RPMI8226 (cell line): Measurements from ENCODE around the gene KRTAP10-1.
"Not testable (repeated sequence)": the region's sequence is repeated elsewhere in the genome, so short reads cannot be mapped to it uniquely, and the experiment has no call there.

Experiments used
- DNase-seq: peaks from one replicate; pipeline ENCODE4 v3.0.0-alpha.2; 2015

Gene KRTAP10-1, protein sequence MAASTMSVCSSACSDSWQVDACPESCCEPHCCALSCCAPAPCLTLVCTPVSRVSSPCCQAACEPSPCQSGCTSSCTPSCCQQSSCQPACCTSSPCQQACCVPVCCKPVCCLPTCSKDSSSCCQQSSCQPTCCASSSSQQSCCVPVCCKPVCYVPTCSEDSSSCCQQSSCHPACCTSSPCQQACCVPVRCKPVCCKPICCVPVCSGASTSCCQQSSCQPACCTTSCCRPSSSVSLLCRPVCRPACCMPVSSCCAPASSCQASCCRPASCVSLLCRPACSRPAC

DNA sequence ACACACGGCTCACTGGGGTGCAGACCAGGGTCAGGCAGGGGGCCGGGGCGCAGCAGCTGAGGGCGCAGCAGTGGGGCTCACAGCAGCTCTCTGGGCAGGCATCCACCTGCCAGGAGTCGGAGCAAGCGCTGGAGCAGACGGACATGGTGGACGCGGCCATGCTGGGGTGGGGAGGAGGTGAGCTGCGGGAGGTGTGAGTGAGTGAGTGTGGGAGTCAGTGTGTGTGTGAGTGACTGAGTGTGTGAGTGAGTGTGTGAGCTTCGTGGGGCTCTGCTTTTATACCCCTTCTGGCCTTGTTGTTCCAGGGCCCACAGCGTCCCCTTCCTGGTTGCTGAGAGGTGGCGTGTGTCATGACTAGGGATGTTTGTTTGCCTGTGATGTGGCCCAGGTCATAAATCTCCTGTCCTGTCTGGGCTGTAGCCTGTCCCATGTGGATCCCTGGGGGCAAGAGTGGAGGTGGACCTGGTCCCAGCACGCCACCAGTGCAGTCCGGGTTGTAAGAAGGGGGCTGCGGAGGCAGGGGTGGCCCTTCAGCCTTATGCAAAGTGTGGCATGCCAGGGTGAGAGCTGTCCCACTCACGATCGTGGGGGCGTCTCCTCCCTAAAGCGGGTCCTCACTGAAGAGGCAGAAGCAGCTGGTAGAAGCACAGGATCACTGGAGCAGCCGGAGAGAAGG lies at the start of gene KRTAP10-1:
Gene KRTAP10-1 (minus strand): TSS at position 205 of the 676 bp plus-strand sequence. CDS start 45 bp downstream, at position 160.
- no peak for DNase-seq

DNA sequence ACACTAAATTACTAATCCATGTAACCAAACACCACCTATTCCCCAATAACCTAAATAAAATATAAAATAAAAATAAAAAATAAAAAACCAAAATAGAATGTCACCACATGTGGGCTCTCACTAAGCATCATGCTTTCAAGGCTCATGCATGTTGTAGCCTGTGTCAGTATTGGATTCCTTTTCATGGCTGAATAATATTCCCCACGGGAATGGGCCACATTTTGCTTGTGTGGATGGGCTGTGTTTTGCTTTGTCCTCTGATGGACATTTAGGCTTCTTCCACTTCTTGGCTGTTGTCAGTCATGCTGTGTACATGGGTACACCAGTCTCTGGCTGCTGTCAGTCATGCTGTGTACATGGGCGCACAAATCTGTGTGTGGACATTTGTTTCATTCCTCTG lies 49.1 kb upstream of the KRTAP10-1 start:
- DNase-seq = no peak

DNA sequence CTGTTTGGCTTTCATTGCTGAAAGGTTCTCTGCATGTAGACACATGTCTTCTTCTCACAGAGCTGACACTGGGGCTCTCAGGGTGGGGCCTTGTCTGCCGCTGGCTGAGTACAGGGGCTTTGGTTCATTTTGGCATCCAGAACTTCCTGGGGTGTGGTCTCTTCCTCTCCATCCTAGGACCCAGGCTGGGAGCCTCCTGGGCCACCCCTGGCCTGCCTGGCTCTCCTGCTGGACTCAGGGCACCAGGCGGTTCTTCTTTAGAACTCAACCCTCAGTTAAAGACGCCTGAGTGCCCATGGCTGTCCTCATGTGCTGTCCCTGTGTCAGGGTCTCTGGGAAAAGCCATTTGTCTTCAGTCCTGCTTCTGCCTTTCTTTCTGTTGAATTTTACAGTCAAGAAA lies 45.9 kb upstream of the KRTAP10-1 start:
- DNase-seq = no peak

DNA sequence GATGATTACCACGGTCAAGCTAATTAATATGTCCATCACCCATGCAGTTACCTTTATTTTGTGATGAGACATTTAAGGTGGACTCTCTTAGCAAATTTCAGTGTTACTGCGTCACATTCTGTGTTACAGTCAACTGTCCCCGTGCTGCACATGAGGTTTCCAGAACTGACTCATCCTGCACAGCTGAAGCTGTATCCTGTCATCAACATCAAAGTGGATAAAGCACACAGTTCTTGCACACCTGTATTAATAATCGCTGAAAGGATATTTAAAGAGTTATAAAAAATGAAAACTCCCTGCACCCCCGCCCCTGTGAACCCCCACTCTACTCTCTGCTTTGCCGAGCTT lies 43.8 kb upstream of the KRTAP10-1 start:
- no peak for DNase-seq

DNA sequence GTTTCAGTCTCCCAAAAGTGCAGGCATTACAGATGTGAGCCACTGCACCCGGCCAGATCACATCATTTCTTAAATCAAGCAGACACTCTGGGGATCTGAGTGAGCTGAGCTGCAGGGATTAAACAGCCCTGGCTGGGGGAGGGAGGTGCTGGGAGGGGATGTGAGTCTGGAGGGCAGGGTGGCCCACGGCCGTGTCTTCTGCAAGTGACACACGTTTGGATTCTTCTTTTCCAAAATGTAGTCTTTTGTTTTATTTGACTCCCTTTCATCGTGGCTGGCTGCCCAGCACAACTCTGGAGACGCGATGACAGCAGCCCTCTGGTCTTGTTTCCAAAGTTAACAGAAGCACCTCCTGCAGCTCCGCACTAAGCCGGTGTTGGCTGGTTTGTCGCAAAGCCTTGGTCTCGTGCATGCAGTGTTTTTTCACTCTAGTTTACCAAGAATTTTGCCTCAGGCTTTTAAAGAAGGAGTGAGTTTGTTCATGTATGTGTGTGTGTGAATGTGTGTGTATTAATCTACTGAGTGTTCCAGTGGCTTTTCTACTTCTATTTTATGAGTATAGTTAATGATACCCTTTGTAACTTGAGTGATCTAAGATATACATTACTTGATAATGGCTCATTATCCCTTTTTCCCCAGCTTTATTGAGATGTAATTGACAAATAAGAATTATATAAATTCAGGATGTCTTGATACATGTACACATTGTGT lies 43.2 kb upstream of the KRTAP10-1 start:
- DNase-seq = no peak

DNA sequence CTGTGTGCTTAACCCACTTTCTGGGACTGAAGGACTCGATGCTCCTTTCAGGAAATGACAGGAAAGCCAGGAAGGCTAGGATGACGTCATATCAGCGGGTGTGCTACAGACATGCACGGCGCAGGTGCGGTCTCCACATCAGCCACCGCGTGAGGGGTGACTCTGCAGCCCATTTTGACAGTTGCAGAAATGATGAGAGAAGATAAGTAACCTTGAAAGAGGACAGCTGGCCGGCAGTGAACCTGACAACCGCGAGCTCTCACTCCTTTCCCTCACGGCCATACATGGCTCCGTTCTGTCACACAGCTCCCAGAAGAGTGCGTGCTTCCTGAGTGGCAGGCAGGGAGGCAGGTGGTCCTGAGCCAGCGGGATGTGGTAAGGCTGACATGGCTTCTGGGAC lies 42.1 kb upstream of the KRTAP10-1 start:
- DNase-seq = no peak

DNA sequence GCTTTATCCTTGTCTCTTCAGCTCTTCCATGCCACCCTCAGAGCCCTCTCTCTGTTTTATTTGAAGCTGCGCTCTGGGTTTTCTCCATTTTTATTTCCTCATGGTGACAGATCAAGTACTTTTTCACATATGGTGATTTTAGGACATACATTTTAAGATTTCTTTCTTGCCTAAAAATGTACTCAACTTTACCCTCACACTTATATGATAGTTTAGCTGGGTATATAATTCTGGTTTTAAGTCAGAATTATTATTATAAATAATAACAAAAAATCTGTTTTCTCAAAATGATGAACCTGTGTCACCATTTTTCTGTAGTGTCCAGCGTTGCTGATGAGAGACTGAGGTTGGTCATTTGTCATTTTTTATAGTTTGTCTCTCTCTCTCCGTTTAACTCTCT lies 41.2 kb upstream of the KRTAP10-1 start:
- DNase-seq = no peak

DNA sequence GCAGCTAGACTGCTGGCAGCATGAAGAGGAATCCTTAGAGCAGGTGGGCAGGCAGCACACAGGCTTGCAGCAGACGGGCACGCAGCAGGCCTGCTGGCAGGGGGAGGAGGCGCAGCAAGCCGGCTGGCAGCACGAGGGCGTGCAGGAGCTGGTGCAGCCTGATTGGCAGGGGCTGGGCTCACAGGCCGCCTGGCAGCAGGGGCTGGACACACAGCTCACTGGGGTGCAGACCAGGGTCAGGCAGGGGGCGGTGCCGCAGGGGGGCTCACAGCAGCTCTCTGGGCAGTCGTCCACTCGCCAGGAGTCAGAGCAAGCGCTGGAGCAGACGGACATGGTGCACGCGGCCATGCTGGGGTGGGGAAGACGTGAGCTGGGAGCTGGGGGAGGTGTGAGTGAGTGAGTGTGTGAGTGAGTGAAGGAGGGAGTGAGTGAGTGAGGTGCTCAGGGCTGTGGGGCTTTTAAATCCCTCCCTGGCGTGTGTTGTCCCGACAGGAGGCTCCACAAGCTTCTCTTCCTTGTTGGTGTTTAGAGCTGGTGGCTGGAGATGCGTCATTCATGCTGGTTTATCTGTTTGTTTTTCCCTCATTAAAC lies 40.3 kb upstream of the KRTAP10-1 start, which contains the start of gene KRTAP10-5:
Gene KRTAP10-5 (minus strand): TSS at position 374 of the 591 bp plus-strand sequence. CDS start 26 bp downstream, at position 348.
- peak; percentile 66 for DNase-seq

DNA sequence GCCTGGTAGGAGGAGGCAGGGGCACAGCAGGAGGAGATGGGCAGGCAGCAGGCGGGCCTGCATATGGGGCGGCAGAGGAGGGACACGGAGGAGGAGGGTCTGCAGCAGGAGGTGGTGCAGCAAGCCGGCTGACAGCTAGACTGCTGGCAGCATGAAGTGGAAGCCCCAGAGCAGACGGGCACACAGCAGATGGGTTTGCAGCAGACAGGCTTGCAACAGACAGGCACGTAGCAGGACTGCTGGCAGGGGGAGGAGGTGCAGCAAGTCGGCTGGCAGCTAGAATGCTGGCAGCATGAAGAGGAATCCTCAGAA lies 39.8 kb upstream of the KRTAP10-1 start:
- DNase-seq = no peak

DNA sequence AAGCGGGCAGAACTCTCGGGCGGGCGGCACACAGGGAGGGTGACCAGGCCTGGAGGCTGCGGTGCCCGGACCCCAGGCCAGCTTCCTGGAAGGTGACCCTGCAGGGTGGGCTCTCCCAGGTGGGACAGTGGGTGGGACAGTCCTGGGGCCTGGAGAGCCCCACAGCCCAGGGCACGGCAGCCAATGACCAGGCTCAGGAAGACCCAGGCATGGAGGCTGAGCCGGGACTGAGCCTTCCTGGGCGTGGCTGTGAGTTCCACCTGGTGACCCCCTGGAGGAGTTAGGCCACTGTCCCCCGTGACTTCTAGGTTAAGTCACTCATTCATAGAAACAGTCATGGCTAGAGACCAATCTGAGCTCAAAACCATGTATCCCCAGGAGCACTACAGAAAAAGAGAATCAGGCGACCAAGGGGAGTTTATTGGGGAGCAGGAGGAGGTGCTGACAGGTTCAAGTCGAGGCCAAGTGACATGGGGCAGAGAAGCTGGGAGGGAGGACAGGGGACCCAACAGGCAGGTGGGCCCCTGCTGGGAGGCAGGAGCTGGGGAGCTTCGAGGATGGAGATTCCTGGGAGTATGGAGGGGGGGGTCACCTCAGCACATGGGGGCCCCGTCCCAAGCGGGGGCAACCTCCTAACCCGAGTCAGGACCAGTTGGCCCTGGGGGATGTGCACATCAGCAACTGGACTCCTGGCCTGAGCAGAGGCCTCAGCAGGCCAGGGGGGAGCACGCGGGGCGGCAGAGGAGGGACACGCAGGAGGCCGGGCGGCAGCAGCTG lies 39.2 kb upstream of the KRTAP10-1 start:
- DNase-seq = no peak

DNA sequence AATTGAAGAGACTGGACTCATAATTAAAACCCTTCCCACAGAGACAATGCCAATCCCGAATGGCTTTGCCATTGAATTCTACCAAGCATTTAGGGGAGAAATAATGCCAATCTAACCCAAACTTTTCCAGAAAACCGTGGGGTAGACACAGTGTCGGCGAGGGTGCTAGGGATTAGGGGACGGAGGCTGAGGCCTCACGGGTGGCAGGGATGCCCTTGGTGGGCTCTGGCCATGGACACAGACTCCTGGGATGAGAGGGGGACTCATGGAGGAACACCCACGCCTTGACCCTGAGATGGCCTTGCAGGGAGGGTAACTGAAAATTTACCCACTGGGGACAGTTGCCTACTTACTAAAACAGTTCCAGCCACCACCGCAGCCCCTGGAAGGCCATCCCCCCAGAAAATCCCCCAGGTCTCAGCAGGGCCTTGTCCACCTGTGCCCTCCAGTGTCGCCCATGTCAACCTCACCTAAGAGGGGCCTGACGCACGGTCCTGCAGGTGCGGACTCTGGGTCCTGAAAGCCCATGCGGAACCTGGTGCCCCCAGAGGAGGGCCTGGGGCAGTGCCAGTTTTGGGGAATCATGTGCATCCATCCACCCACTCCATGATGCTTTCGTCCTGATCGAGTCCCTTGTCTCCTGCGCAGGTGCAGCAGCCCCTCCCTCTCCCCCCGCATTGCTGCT lies 38.5 kb upstream of the KRTAP10-1 start:
- DNase-seq = no peak

DNA sequence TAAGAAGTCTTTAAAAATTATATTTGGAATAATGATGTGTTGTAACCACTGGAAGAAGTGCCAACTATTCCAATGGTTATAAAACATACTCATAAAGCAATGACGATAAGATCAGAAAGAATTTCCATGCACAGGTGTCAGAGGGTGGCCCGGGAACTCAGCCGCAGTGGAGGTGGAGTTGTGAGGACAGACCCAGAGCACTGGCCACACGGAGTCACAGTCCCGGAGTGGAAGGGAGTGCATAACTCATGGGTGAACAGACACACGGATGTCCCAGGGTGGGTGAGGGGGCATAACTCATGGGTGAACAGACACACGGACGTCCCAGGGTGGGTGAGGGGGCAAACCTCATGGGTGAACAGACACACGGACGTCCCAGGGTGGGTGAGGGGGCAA lies 36.0 kb upstream of the KRTAP10-1 start:
- DNase-seq = no peak

DNA sequence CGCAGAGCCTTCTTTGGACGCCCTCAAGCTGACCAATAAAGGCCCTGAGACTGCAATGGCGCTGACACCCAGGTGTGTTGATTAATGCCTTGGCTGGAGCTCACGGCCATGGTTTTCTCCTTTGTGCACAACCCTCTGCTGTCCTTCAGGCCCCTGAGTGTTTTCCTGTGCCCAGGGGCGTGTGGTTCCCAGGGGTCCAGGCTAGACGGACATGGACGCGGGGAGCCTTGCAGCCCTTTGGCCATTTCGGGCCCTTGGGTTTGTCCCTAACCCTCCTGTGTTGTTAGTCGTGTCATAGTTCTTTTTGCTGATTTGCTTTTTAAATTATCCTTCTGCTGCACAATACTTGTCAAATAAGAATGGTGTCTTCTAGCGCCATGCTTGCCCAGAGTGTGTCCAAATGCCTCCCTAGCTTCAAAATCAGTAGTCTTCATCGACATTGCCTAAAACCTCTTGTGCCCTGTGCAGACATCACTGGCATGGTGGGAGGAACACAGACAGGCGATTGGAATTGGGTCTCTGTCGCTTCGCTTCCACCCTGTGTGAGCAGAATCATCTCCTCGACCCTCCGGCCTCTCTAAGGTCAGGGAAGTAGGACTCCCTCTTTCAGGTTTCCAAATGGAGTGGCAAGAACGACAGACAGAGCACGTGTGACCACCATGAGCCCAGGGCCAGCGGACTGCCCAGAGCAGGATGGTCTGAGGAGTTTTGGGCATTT lies 35.5 kb upstream of the KRTAP10-1 start:
- no peak for DNase-seq

DNA sequence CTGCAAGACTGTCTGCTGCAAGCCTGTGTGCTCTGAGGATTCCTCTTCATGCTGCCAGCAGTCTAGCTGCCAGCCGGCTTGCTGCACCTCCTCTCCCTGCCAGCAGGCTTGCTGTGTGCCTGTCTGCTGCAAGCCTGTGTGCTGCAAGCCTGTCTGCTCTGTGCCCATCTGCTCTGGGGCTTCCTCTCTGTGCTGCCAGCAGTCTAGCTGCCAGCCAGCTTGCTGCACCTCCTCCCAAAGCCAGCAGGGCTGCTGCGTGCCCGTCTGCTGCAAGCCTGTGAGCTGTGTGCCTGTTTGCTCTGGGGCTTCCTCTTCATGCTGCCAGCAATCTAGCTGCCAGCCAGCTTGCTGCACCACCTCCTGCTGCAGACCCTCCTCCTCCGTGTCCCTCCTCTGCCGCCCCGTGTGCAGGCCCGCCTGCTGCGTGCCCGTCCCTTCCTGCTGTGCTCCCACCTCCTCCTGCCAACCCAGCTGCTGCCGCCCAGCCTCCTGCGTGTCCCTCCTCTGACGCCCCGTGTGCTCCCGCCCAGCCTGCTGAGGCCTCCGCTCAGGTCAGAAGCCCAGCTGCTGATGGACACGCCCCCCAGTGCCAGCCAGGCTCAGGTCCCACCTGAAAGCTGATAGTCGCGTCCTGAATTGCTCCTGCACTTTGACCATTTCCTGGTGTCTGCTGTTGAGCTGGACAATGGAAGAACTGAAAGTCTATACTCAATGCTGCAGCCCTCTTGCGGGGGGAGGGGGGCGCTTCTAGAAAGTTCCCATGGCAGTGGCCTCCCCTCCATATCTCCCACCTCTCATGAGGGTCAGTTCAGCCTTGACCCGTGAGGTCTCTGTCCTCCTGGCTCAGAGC lies 34.7 kb upstream of the KRTAP10-1 start:
- DNase-seq = peak; percentile 63

DNA sequence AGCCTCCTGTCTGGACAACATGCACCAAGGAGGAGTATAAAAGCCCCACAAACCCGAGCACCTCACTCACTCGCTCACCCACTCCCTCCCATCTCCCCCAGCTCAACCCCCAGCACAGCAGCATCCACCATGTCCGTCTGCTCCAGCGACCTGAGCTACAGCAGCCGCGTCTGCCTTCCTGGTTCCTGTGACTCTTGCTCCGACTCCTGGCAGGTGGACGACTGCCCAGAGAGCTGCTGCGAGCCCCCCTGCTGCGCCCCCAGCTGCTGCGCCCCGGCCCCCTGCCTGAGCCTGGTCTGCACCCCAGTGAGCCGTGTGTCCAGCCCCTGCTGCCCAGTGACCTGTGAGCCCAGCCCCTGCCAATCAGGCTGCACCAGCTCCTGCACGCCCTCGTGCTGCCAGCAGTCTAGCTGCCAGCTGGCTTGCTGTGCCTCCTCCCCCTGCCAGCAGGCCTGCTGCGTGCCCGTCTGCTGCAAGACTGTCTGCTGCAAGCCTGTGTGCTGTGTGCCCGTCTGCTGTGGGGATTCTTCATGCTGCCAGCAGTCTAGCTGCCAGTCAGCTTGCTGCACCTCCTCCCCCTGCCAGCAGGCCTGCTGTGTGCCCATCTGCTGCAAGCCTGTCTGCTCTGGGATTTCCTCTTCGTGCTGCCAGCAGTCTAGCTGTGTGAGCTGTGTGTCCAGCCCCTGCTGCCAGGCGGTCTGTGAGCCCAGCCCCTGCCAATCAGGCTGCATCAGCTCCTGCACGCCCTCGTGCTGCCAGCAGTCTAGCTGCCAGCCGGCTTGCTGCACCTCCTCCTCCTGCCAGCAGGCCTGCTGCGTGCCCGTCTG lies 33.8 kb upstream of the KRTAP10-1 start, which contains the start of gene KRTAP10-4:
Gene KRTAP10-4 (plus strand): TSS at position 100 of the 827 bp plus-strand sequence. CDS start 30 bp downstream, at position 130.
- DNase-seq = not testable (repeated sequence)

DNA sequence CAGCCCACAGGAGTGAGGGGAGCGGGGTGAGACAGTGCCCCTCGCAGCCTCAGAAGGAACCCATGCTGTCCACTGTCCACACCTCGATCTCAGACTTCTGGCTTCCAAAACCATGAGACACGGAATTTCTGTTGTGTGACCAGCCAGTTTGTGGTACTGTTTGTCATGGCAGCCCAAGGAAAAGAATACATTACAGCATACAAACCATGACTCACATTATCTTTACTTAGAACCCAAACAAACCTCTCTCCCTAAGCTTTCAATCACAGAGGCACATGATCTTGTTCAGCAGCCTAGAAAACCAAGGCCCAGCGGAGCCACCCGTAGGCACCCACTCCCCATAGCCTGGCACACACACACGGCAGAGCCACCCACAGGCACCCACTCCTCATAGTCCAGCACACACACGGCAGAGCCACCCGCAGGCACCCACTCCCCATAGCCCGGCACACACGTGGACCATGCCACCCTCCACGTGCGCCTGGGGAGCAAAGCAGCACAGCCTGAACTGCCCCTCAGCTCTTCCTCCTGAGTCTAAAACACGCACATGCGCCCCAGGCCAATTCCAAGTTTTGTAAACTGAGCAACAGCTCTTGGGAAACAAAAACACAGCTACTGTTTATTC lies 33.1 kb upstream of the KRTAP10-1 start:
- DNase-seq = no peak

DNA sequence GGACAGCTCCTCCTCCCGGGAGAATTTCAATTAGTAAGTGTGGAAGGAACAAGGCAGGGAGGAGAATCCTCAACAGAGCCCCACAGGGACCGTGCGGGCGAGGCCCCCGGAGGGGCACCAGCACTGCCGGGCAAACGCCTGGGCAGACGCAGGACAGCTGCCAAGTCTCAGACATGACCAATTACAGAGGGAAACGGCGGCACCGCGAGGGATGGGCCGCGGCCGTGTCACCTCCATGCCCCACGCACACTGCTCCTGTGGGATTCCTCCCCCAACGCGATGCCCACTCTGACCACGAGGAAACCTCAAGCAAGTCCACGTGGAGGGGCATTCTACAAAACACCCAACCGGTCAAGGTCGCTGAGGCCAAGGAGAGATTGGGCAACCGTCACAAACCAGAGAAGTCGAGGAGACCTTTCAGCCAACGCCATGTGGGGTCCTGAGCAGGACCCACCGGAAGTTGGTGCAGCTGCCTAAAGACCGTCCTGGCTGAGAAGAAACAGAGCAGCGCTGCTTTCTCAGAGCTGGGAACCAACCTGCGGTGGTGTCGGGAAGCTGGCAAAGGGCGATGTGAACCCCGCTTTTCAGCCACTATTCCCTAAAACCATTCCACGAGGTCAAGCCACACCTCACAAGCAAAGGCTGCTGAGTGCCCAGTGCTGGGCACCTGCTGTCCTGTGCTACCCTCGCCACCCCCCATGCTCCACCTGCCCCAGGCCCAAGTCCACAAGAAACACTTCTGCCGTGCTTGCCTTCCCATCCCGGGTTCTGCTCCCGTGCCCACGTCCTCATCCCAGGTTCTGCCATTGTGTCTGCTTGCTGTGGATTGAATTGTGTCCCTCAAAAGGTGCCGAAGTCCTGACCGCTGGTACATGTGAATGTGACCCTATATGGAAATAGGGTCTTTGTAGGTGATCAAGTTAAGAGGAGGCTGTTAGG lies 32.1 kb upstream of the KRTAP10-1 start:
- DNase-seq = no peak

DNA sequence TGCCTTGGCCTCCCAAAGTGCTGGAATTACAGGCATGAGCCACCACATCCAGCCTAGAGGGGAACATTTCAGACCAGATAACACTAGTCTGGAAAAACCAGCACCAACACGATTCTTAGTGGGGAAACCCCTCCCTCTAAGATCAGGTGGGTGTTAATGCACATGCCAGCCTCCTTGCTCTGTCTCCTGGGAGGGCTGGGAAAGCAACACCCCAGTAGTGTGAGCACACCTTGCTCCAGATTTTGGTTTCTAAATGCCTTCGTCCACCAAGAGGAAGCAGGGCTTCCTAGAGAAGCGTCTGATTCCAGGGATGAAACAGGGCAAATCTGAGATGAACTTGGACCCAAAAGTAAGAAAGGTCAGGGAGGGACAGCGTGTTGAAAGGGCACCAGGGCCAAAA lies 31.3 kb upstream of the KRTAP10-1 start:
- no peak for DNase-seq
